ENCODE measurements around the gene ZNF599.

GRCh38 chr19:34788074-34788473 is 15.1 kb upstream of the ZNF599 start:
- TF ChIP-seq, protein P1, sequence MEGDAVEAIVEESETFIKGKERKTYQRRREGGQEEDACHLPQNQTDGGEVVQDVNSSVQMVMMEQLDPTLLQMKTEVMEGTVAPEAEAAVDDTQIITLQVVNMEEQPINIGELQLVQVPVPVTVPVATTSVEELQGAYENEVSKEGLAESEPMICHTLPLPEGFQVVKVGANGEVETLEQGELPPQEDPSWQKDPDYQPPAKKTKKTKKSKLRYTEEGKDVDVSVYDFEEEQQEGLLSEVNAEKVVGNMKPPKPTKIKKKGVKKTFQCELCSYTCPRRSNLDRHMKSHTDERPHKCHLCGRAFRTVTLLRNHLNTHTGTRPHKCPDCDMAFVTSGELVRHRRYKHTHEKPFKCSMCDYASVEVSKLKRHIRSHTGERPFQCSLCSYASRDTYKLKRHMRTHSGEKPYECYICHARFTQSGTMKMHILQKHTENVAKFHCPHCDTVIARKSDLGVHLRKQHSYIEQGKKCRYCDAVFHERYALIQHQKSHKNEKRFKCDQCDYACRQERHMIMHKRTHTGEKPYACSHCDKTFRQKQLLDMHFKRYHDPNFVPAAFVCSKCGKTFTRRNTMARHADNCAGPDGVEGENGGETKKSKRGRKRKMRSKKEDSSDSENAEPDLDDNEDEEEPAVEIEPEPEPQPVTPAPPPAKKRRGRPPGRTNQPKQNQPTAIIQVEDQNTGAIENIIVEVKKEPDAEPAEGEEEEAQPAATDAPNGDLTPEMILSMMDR (IDR thresholded peaks at IDR 0.05; ENCODE audit: low read depth, low read length, poor library complexity, severe bottlenecking), result no peak
- no peak for TF ChIP-seq EZH2phosphoT487 (IDR thresholded peaks at IDR 0.05; ENCODE audit: borderline replicate concordance, low read length)

Data from DOHH2 (cell line).